Activated B cell treated with CpG ODN at 0.5 μM for 24 hours (primary cell): ENCODE measurements around the gene SNAPC4. TPM values are rescaled to one million over a fixed set of nuclear protein-coding genes. Genes with fewer than 3 reads are reported as not detected.

Experiments used
- ATAC-seq: fragments of 200-7000 bp; cut with Tn5 transposase; one replicate; pipeline ENCODE4 v1.10.0; 2021; ENCODE audit warnings: low read depth, mild to moderate bottlenecking, moderate library complexity
- CTCF ChIA-PET: fragments of 350-600 bp; sonication (Branson Sonifier 250); formaldehyde crosslinking; loops from one replicate; lab custom pipeline; 2021; ENCODE audit warnings: antibody characterized with exemption; lab: Charles Lee
- POLR2A ChIA-PET: fragments of 350-600 bp; sonication (Branson Sonifier 250); formaldehyde crosslinking; loops from one replicate; lab custom pipeline; 2021; ENCODE audit warnings: antibody characterized with exemption; lab: Charles Lee
- DNase-seq: peaks from one replicate; pipeline ENCODE4 v3.0.0; 2022
- H3K27ac Mint-ChIP-seq: one replicate; pipeline ENCODE4 v1.8.0; 2020; ENCODE audit warnings: mixed read lengths
- H3K27me3 Mint-ChIP-seq: one replicate; pipeline ENCODE4 v1.8.0; 2021; ENCODE audit warnings: mixed read lengths
- H3K36me3 Mint-ChIP-seq: one replicate; pipeline ENCODE4 v1.8.0; 2021; ENCODE audit warnings: low read depth, mixed read lengths
- H3K4me1 Mint-ChIP-seq: one replicate; pipeline ENCODE4 v1.8.0; 2021; ENCODE audit warnings: mixed read lengths
- H3K4me3 Mint-ChIP-seq: one replicate; pipeline ENCODE4 v1.8.0; 2020; ENCODE audit warnings: mild to moderate bottlenecking, mixed read lengths
- H3K9me3 Mint-ChIP-seq: one replicate; pipeline ENCODE4 v1.8.0; 2020; ENCODE audit warnings: mixed read lengths
- intact Hi-C: fragments of 100-400 bp; cut with micrococcal nuclease; formaldehyde crosslinking; loops from one replicate; pipeline ENCODE4 v1.15.1; 2024
- total RNA-seq: library from RNA; stranded (reverse); gene quantifications from 2 replicates; pipeline ENCODE4 v1.2.3, GENCODE V29; 2022
- TF ChIP-seq, protein P1 (sequence below): fragments of 200-600 bp; IDR thresholded peaks from one replicate; pipeline ENCODE4 v1.8.0; 2022; ENCODE audit warnings: antibody characterized with exemption, mild to moderate bottlenecking

The SNAPC4 gene, protein sequence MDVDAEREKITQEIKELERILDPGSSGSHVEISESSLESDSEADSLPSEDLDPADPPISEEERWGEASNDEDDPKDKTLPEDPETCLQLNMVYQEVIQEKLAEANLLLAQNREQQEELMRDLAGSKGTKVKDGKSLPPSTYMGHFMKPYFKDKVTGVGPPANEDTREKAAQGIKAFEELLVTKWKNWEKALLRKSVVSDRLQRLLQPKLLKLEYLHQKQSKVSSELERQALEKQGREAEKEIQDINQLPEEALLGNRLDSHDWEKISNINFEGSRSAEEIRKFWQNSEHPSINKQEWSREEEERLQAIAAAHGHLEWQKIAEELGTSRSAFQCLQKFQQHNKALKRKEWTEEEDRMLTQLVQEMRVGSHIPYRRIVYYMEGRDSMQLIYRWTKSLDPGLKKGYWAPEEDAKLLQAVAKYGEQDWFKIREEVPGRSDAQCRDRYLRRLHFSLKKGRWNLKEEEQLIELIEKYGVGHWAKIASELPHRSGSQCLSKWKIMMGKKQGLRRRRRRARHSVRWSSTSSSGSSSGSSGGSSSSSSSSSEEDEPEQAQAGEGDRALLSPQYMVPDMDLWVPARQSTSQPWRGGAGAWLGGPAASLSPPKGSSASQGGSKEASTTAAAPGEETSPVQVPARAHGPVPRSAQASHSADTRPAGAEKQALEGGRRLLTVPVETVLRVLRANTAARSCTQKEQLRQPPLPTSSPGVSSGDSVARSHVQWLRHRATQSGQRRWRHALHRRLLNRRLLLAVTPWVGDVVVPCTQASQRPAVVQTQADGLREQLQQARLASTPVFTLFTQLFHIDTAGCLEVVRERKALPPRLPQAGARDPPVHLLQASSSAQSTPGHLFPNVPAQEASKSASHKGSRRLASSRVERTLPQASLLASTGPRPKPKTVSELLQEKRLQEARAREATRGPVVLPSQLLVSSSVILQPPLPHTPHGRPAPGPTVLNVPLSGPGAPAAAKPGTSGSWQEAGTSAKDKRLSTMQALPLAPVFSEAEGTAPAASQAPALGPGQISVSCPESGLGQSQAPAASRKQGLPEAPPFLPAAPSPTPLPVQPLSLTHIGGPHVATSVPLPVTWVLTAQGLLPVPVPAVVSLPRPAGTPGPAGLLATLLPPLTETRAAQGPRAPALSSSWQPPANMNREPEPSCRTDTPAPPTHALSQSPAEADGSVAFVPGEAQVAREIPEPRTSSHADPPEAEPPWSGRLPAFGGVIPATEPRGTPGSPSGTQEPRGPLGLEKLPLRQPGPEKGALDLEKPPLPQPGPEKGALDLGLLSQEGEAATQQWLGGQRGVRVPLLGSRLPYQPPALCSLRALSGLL (N-terminal part only)
- total RNA-seq = 20.0 and 22.2 TPM in 2 replicates

DNA sequence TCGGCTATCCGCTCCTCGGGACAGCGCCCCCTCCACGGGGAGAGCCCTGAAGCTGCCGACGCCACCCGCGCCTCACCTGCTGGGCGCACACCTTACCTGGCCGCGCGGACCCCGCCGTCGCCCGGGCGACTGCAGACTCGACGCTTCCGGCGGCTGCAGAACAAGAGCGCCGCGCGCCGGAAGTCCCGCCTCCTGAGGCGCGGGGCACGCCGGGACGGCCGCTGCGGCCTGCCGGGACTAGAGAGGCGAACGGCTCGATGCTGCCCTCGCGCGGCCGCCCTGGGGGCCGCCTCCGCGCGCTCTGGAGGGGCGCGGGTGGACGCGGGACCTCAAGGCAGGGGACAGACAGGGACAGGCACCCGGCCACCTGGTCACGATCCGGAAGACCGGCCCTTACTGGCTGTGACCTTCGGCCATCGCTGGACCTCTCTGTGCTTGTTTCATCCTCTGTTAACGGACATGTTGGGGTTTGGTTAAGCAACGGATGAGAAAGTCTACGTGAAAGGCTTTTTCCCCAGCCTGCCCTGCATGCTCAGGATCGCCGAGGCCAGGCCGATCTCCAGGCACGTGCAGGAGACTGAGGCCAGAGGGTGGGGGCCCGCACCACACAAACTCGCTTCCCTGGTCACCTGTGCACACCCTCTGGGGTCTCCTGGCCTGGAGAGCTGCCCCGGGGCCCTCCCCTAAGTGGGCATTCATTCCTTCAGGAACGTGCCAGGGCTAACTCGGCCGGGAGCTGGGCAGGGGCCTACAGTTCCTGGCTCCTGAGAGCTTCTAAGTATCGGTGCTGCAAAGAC is at the start of gene SNAPC4:
TSS of gene SNAPC4 (minus strand) at position 133 of the 797 bp plus-strand sequence. CDS start 1,742 bp downstream, outside the sequence.
- H3K4me1 Mint-ChIP-seq = peaks cover 48% of the 10 kb centered on the region
- peak within 1 kb of the TSS; percentile 87 for H3K4me3 Mint-ChIP-seq

DNA sequence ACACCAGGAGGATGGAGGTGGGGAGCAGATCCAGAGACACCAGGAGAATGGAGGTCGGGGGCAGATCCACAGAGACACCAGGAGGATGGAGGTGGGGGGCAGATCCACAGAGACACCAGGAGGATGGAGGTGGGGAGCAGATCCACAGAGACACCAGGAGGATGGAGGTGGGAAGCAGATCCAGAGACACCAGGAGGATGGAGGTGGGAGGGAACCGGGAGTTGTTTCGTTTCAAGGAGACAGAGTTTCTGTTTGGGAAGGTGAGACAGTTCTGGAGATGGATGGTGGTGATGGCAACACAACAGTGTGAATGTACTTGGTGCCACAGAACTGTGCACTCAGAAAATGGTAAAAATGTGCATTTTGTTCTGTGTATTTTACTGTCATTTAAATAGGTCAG is 48.7 kb upstream of the SNAPC4 start:
- Mint-ChIP-seq H3K36me3 (peaks cover 82% of the 10 kb centered on the region), H3K4me3 (no peak overlapping the region), H3K9me3 (no peaks in the 10 kb centered on the region), H3K4me1 (peaks cover 6% of the 10 kb centered on the region), H3K27ac (no peak overlapping the region), H3K27me3 (no peaks in the 10 kb centered on the region)
- ATAC-seq (no peak), DNase-seq (no peak)
- TF ChIP-seq, protein P1, sequence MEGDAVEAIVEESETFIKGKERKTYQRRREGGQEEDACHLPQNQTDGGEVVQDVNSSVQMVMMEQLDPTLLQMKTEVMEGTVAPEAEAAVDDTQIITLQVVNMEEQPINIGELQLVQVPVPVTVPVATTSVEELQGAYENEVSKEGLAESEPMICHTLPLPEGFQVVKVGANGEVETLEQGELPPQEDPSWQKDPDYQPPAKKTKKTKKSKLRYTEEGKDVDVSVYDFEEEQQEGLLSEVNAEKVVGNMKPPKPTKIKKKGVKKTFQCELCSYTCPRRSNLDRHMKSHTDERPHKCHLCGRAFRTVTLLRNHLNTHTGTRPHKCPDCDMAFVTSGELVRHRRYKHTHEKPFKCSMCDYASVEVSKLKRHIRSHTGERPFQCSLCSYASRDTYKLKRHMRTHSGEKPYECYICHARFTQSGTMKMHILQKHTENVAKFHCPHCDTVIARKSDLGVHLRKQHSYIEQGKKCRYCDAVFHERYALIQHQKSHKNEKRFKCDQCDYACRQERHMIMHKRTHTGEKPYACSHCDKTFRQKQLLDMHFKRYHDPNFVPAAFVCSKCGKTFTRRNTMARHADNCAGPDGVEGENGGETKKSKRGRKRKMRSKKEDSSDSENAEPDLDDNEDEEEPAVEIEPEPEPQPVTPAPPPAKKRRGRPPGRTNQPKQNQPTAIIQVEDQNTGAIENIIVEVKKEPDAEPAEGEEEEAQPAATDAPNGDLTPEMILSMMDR = no peak
- intact Hi-C loops = no loop called here
- ChIA-PET POLR2A (no interaction called here), CTCF (no interaction called here)

More for the DNA sequence above, at the start of gene SNAPC4:
- TF ChIP-seq, protein P1 = peak; percentile 21
- ChIA-PET POLR2A (interaction anchor here (1.0 to 2.8 kb wide), 3 partner anchors 10 to 282 kb away, joined by 4 to 14 read pairs (median 10); partner anchors contain the start of gene DNLZ), CTCF (interaction anchor here (1.5 kb wide), 4 partner anchors 9 to 38 kb away, joined by 3 to 8 read pairs (median 6); partner anchors contain the start of gene DNLZ)
- H3K36me3 Mint-ChIP-seq = peaks cover 53% of the 10 kb centered on the region
- H3K27me3 Mint-ChIP-seq = no peaks in the 10 kb centered on the region
- H3K9me3 Mint-ChIP-seq = no peaks in the 10 kb centered on the region
- DNase-seq (peak; percentile 88), ATAC-seq (peak; percentile 76)
- peak within 1 kb of the TSS; percentile 46 for H3K27ac Mint-ChIP-seq
- intact Hi-C loops = loop anchor here (1.0 to 10.0 kb wide), 7 partner anchors 10 to 283 kb away; partner anchors contain the start of genes DNLZ, ENTR1, INPP5E and PMPCA

DNA sequence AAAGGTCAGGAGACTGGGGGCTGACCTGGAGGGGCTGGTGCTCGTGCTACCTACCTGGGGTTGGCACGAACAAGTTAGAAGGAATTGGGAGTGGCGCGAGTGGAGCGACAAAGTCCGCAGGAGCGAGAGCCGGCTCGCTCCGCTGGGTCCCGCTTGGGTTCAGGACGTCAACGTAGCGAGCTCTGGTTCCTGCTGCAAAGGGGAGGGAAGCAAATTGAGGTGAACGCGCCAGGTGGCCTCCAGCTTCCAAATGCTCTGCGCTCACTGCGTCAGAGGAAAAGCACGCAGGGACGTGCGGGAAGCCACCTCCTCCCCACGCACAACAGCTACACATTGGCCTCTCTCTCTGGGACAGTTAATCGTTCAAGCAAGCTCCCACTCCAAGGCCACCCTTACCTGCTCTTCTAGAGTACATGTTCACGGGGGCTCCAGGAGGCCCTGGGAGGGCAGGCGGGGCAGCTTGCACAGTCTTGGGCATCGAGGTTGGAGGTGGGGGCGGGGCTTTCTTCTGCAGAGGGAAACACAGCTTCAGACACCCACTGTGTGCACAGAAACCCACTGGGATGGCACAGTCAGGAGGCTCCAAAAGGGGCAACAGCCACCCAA is 47.3 kb upstream of the SNAPC4 start:
- POLR2A ChIA-PET = interaction anchor here (0.5 kb wide), 1 partner anchor 29 kb away, joined by 4 read pairs; no protein-coding TSS in a partner anchor
- Mint-ChIP-seq H3K4me3 (no peak overlapping the region), H3K27ac (no peak overlapping the region), H3K4me1 (peaks cover 6% of the 10 kb centered on the region), H3K9me3 (no peaks in the 10 kb centered on the region), H3K27me3 (no peaks in the 10 kb centered on the region), H3K36me3 (peaks cover 84% of the 10 kb centered on the region)
- intact Hi-C loops = no loop called here
- ATAC-seq (no peak), DNase-seq (no peak)
- TF ChIP-seq, protein P1 = no peak
- CTCF ChIA-PET = no interaction called here

DNA sequence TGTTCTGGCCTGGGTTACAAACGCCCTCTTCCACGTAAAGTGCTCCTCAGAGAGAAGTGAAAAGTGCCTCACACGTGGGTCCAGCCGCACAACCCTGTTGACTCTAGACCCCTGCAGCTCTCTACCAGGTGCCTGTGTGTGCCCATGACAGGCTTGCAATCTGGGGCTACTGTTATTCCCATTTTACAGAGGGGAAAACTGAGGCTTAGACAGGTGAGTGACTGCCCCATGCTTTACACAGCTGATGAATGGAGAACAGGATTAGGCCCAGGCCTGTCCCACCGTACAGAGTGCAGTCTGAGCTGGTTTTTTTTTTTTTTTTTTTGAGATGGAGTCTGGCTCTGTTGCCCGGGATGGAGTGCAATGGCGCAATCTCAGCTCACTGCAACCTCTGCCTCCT is 45.8 kb upstream of the SNAPC4 start:
- Mint-ChIP-seq H3K4me3 (no peak overlapping the region), H3K27me3 (no peaks in the 10 kb centered on the region), H3K4me1 (peaks cover 6% of the 10 kb centered on the region), H3K9me3 (no peaks in the 10 kb centered on the region), H3K27ac (no peak overlapping the region), H3K36me3 (peaks cover 82% of the 10 kb centered on the region)
- TF ChIP-seq, protein P1 = no peak
- intact Hi-C loops = no loop called here
- no peak for DNase-seq
- CTCF ChIA-PET = no interaction called here
- ATAC-seq = no peak
- POLR2A ChIA-PET = interaction anchor here (0.7 kb wide), 3 partner anchors 40 to 400 kb away, joined by 4 to 7 read pairs (median 6); no protein-coding TSS in a partner anchor
